Putamen (tissue), 1 donor: ENCODE data around the gene PDPK1.

Source experiments
- DNase-seq: peaks from one replicate; pipeline ENCODE4 v3.0.0-alpha.2; 2016; ENCODE audit warnings: low spot score

The PDPK1 gene

GRCh38 chr16:2507052-2507659 lies 30.7 kb upstream of the PDPK1 start:
- no peak for DNase-seq

GRCh38 chr16:2507665-2508064 lies 30.2 kb upstream of the PDPK1 start:
- DNase-seq, result no peak

DNA sequence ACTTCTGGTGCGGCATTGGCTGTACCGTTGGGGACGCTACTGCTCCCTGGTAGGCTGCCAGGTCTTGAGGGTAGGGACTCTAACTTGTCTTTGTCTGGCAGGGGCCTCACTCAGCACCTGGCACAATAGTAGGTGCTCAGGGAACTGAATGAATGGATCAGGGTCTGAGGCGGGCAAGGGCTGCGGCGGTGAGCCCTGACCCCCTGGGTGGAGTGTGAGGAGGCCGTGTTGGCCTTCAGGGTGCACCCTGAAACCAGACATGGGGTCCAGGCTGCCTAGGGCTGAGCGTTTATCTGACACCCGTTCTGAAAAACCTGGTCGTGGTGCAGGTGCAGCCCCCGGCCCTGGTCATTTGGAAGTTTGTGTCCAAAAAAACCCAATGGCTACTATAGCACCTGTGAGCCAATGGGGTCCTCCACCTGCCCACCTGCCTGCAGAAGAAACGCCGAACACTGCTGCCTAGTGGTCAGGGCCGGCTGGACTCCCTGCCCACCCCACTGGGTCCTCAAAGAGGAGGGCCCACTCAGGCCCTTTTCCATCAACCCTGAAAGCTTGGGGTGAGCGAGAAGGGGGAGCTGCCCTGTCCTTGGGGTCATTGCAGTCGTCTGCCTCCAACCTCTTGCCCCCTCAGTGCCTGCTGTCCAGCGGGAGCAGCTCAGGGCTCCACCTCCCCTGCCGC lies 29.0 kb upstream of the PDPK1 start:
- DNase-seq, result no peak

DNA sequence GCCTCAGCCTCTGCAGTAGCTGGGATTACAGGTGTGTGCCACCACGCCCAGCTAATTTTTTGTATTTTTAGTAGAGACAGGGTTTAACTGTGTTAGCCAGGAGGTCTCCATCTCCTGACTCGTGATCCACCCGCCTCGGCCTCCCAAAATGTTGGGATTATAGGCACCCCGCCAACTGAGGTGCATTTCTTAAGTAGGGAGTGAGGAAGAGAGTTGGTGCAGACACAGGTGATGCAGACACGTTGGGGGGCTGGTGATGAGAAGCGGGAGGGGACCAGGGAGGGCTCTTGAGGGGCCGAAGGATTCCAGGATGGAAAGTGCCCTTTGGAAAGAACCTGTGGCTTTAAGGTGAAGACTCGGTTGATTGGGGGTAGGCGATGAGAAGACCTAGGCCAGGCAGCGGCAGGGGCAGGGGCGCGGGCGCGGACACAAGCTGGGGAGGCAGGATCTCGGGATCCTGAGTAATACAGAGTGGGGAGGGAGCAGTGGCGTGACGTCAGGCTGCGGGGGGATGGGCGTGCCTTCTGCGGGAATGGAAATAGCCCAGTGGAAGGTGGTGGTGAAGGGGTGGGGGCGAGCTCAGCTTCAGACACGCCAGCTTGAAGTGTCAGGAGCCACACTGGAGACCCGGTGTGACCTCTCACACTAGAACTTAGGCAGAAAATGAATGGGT lies 26.6 kb upstream of the PDPK1 start:
- no peak for DNase-seq

GRCh38 chr16:2511996-2512734 lies 25.7 kb upstream of the PDPK1 start:
- DNase-seq, result no peak

DNA sequence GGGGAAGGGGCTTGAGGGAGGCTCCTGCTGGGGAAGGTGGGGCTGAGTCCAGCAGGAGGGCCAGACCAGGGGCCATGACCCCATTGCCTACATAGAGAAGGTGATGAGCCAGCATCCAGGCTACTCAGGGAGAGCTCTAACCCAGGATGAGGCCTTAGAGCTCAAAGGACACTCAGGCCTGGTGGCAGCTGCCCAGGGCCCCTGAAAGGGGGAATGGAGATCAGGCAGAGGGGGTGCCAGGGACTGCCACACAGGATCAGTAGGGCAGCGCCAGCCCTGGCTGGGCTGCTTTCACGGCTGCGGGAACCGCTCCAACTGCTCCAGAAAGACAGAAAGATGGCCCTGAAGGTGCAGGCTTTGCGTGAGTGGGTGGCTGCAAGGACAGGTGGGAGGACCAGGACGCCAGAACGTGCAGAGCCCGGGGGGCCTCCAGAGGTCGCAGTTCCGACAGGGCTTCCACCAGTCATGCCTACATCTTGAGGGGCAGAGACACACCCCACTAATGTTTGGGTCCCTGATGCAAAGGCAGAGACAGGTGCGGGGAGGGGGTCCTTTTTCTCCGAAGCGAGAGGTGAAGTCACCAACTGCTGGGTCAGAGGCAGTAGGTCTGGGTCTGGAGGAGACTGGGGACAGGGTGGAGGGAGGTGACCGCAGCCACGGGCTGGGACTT lies 25.0 kb upstream of the PDPK1 start:
- DNase-seq, result no peak

DNA sequence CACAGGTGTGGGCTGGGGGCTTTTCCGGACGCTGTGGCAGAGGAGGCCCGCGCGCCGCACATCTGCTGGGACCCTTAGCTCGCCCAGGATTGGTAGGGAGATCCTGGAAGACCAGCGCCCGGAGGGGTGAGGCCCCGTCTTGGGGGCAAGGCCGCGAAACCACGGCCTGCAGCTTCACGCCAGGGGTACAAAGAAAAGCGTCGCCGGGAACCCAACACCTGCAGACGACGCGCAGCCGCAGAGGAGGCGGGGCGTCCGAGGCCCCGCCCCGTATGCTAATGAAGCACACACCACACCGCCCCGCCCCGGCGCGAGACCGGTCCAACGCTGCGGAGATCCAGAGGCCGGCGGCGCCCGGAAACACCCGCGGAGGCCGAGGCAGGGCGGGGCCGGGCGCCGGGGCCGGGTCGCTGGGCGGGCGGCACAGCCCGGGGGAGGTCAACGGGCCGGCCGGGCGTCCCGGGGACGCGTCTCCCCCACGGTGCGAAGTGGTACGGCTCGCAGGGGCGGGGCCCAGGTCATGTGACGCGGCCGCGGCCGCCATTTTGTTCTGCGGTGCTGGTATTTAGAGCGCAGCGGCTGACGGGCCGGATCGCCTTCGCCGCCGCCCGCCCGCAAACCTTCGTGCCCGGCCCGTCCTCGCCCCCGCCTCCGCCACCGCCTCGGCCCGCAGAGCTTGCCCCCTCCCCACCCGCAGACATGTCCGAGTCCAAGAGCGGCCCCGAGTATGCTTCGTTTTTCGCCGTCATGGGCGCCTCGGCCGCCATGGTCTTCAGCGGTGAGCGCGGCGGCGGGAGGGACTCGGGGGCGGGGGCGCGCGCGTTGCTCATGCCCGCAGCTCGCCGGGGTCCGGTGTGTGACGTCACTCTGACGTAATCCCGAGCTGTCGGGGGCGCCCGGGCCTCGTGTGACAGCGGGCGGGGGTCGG lies 24.2 kb upstream of the PDPK1 start, which contains the start of gene ATP6V0C:
Gene ATP6V0C, plus strand, starts transcription at position 548 of the 928 bp plus-strand sequence. Its CDS starts 152 bp downstream, at position 700.
- peak; percentile 91 for DNase-seq

DNA sequence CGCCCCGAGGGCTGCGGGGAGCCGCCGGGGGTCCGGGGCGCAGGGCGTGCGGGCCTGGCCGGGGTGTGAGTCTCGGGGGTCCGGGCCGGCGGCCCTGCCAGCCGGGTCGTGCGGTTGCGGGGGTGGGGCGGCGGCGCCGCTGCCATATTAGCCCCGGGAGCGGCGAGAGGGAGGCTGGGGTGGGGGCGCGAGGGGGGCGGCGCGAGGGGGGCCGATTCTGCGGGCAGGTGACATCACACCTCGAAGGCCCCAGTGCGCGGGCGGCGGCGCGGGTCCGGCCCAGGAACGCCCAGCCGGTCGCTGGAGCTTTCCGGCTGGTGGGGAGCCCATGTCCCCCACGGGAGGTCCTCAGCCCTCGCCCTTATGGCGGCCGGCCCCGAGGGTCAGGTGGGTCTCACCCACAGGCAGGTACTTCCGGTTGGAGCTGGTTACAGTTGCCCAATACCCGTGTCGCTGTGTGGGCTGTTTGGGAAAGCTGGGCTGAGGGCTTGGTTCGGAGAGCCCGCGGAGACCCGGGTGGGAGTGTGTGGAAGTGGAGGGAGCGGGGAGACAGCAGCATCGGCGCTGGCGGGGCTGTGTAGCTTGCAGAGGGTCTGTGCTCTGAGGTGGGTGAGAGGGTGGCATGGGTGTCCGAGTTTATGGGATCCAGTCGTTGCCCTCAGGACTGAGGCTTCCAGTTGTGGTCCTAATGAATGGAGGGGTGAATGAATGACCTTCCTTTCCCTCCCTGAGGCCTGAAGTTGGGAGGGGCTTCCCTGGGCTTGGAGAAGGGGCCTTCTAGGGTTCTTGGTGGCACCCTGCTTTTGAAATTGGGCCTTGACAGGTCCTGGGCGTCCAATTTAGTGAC lies 23.3 kb upstream of the PDPK1 start:
- DNase-seq, result no peak

DNA sequence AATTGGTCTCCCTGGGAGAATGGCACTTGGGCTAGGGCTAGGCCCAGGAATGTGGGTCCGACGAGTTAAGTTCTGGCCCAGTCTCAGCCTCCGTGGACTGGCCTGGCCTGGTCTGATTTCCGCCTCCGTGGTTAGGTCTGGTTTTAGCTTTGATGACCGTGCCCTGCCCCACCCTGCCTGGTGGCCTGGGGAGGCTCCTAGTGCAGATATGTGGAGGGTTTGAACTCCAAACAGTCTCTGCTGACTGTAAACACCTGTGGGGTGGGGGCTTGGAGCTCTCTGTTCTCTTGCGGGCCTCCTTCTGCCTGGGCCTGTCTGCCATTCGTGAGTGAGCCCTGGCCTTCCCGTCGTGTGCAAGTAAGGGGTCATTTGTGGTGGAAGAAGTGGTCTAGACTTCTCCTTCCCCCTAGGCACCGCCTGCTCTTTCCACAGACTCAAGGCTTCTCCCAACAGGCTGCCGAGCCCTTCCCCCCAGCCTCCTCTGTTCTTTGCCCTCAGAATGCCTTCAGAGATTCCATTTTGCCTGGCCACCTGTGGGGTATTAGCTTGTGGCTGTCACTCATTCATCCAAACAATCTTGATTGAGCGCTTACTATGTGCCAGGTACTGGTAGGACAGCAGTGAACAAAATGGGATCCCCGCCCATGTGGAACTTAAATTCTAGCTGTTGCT lies 22.5 kb upstream of the PDPK1 start:
- DNase-seq, result no peak

DNA sequence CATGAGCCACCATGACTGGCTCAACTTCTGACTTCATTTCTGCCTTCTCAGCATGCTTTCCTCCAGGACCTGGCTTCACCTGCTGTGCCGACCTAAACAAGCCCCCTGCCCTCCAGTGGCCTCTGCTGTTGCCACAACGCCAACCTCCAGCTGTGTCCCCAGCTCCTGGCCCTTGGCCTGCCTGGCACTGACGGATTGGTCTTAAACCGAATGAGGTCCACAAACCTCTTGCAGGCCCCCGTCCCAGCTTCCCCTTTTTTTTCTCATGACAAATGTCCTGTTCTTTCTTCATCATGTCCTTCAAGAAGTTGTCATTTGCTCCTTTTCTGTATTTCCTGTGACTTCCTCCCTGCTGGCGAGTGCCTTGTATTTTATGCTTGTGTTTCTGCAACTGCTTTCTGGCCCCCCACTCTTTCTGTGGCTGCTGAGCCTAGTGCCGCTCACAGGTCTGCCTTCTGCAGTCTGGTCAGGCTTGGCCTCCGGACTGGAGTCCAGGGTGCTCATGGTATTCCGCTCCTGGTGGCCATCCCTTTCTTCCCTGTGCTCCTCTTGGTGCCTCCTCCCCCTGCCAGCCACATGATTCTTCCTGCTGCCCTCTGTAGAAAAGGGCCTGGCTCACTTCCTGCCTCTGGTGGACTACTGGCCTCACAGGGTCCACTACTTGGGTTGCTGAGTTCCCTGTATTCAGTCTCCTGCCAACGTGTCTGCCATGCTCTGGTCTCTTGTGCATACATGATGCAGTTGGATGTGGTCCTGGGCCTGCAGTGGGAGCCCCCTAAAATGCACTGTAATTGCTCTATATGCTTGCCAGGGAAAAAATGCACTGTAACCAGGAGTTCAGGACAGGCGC lies 21.2 kb upstream of the PDPK1 start:
- DNase-seq, result no peak

- no peak for DNase-seq
Observed at GRCh38 chr16:2517954-2518605, 19.7 kb upstream of the PDPK1 start.

- DNase-seq, result no peak
Observed at GRCh38 chr16:2518823-2519710, 18.8 kb upstream of the PDPK1 start.

- DNase-seq, result no peak
Observed at GRCh38 chr16:2519711-2520080, 18.1 kb upstream of the PDPK1 start.

GRCh38 chr16:2520097-2520783 lies 17.6 kb upstream of the PDPK1 start, which contains the start of gene AMDHD2:
Gene AMDHD2 (plus strand): TSS chr16:2520371. CDS start chr16:2520459, 88 bp downstream.
- DNase-seq, result peak; percentile 82

- no peak for DNase-seq
Observed at GRCh38 chr16:2520784-2521531, 16.9 kb upstream of the PDPK1 start.
